ENCODE data around the gene RCE1. TPM values are rescaled to one million over a fixed set of nuclear protein-coding genes. Genes with fewer than 3 reads are reported as not detected.

The RCE1 gene
- total RNA-seq, 1 donor from 2014 or later: 30.6 TPM

GRCh38 chr11:66870616-66871520 is 27.6 kb downstream of the RCE1 start:
- Mint-ChIP-seq H3K27me3 (ENCODE audit: unreplicated experiment) (peaks cover 5% of the 10 kb centered on the region), H3K36me3 (ENCODE audit: unreplicated experiment) (peaks cover 3% of the 10 kb centered on the region), H3K4me1 (ENCODE audit: low read depth, unreplicated experiment) (peaks cover 10% of the 10 kb centered on the region), H3K27ac (ENCODE audit: unreplicated experiment) (no peak overlapping the region), H3K9me3 (ENCODE audit: unreplicated experiment) (peaks cover 7% of the 10 kb centered on the region), H3K4me3 (ENCODE audit: unreplicated experiment) (no peak overlapping the region)
- DNase-seq: no peak
- no peak for TF ChIP-seq CTCF (IDR thresholded peaks at IDR 0.05; ENCODE audit: partially characterized antibody, unreplicated experiment)

- TF ChIP-seq CTCF (IDR thresholded peaks at IDR 0.05; ENCODE audit: partially characterized antibody, unreplicated experiment): no peak
These were observed 28.3 kb downstream of the RCE1 start for GRCh38 chr11:66871521-66871901.

GRCh38 chr11:66874232-66874631 is 31.0 kb downstream of the RCE1 start:
- H3K36me3 Mint-ChIP-seq (ENCODE audit: unreplicated experiment): no peaks in the 10 kb centered on the region
- H3K4me1 Mint-ChIP-seq (ENCODE audit: low read depth, unreplicated experiment): peaks cover 7% of the 10 kb centered on the region
- no peak overlapping the region for H3K27ac Mint-ChIP-seq (ENCODE audit: unreplicated experiment)
- no peak for DNase-seq
- TF ChIP-seq CTCF (IDR thresholded peaks at IDR 0.05; ENCODE audit: partially characterized antibody, unreplicated experiment): no peak
- H3K9me3 Mint-ChIP-seq (ENCODE audit: unreplicated experiment): peaks cover 5% of the 10 kb centered on the region
- no peak overlapping the region for H3K4me3 Mint-ChIP-seq (ENCODE audit: unreplicated experiment)
- H3K27me3 Mint-ChIP-seq (ENCODE audit: unreplicated experiment): peaks cover 7% of the 10 kb centered on the region

More at GRCh38 chr11:66871521-66871901, 28.3 kb downstream of the RCE1 start:
- H3K4me3 Mint-ChIP-seq (ENCODE audit: unreplicated experiment): no peak overlapping the region
- peaks cover 6% of the 10 kb centered on the region for H3K9me3 Mint-ChIP-seq (ENCODE audit: unreplicated experiment)
- peaks cover 10% of the 10 kb centered on the region for H3K4me1 Mint-ChIP-seq (ENCODE audit: low read depth, unreplicated experiment)
- peaks cover 5% of the 10 kb centered on the region for H3K27me3 Mint-ChIP-seq (ENCODE audit: unreplicated experiment)
- no peak for DNase-seq
- H3K36me3 Mint-ChIP-seq (ENCODE audit: unreplicated experiment): peaks cover 3% of the 10 kb centered on the region
- H3K27ac Mint-ChIP-seq (ENCODE audit: unreplicated experiment): no peak overlapping the region

GRCh38 chr11:66875378-66875777 is 32.1 kb downstream of the RCE1 start:
- H3K27me3 Mint-ChIP-seq (ENCODE audit: unreplicated experiment): peaks cover 9% of the 10 kb centered on the region
- H3K36me3 Mint-ChIP-seq (ENCODE audit: unreplicated experiment): no peaks in the 10 kb centered on the region
- peaks cover 3% of the 10 kb centered on the region for H3K9me3 Mint-ChIP-seq (ENCODE audit: unreplicated experiment)
- peaks cover 16% of the 10 kb centered on the region for H3K4me1 Mint-ChIP-seq (ENCODE audit: low read depth, unreplicated experiment)
- DNase-seq: no peak
- H3K27ac Mint-ChIP-seq (ENCODE audit: unreplicated experiment): no peak overlapping the region
- H3K4me3 Mint-ChIP-seq (ENCODE audit: unreplicated experiment): no peak overlapping the region
- no peak for TF ChIP-seq CTCF (IDR thresholded peaks at IDR 0.05; ENCODE audit: partially characterized antibody, unreplicated experiment)

All from glutamatergic neuron (in vitro differentiated cells).